HL-60/S4 treated with phorbol 12-myristate 13-acetate at 8.2 ng/mL for 4 days and 3 days (cell line): ENCODE measurements around the gene NOSTRIN.
"Not testable (repeated sequence)": the region's sequence is repeated elsewhere in the genome, so short reads cannot be mapped to it uniquely, and the experiment has no call there.

Source experiments
- in situ Hi-C: fragments of 300-500 bp; cut with MboI; formaldehyde crosslinking; loops from 2 replicates; pipeline ENCODE4 v1.15.0; 2022; ENCODE audit warnings: low sequenced_read_pairs

Gene NOSTRIN

GRCh38 chr2:168789776-168790175 lies 12.7 kb upstream of the NOSTRIN start:
- in situ Hi-C loops: no loop called here

- in situ Hi-C loops: no loop called here
Measured at GRCh38 chr2:168790226-168790902, 12.1 kb upstream of the NOSTRIN start.

- in situ Hi-C loops: not testable (repeated sequence)
Measured at GRCh38 chr2:168791140-168791539, 11.3 kb upstream of the NOSTRIN start.

- in situ Hi-C loops: no loop called here
Measured at GRCh38 chr2:168793596-168793995, 8.8 kb upstream of the NOSTRIN start.

- in situ Hi-C loops: no loop called here
Measured at GRCh38 chr2:168794968-168795367, 7.5 kb upstream of the NOSTRIN start.

- in situ Hi-C loops: no loop called here
Measured at GRCh38 chr2:168796090-168796577, 6.3 kb upstream of the NOSTRIN start.

- in situ Hi-C loops: no loop called here
Measured at GRCh38 chr2:168796583-168797285, 5.7 kb upstream of the NOSTRIN start.

GRCh38 chr2:168797286-168797655 lies 5.2 kb upstream of the NOSTRIN start:
- in situ Hi-C loops: no loop called here

GRCh38 chr2:168798076-168798887 lies 4.2 kb upstream of the NOSTRIN start:
- in situ Hi-C loops: no loop called here

GRCh38 chr2:168798888-168799410 lies 3.5 kb upstream of the NOSTRIN start:
- in situ Hi-C loops: no loop called here

- in situ Hi-C loops: no loop called here
Measured at GRCh38 chr2:168801471-168801870, 966 bp upstream of the NOSTRIN start.

- in situ Hi-C loops: no loop called here
Measured at GRCh38 chr2:168802859-168803725, 655 bp downstream of the NOSTRIN start.

GRCh38 chr2:168804214-168804613 lies 1.8 kb downstream of the NOSTRIN start:
- in situ Hi-C loops: no loop called here

GRCh38 chr2:168805615-168806014 lies 3.2 kb downstream of the NOSTRIN start:
- in situ Hi-C loops: no loop called here

GRCh38 chr2:168809537-168809936 lies 7.1 kb downstream of the NOSTRIN start:
- in situ Hi-C loops: no loop called here

- in situ Hi-C loops: no loop called here
Measured at GRCh38 chr2:168810235-168810634, 7.8 kb downstream of the NOSTRIN start.

GRCh38 chr2:168811696-168812095 lies 9.3 kb downstream of the NOSTRIN start:
- in situ Hi-C loops: no loop called here

- in situ Hi-C loops: no loop called here
Measured at GRCh38 chr2:168814046-168814445, 11.6 kb downstream of the NOSTRIN start.

GRCh38 chr2:168814939-168815907 lies 12.8 kb downstream of the NOSTRIN start:
- in situ Hi-C loops: no loop called here
